ENCODE data around the gene CENPP.
A peak's percentile ranks its signal among the peaks of the same experiment; 100 is the strongest.

Gene CENPP

GRCh38 chr9:92480986-92481633 is 155.4 kb downstream of the CENPP start:
- peak; percentile 68 for DNase-seq (ENCODE audit: low read depth)

GRCh38 chr9:92482329-92482728 is 156.6 kb downstream of the CENPP start, which contains the start of gene ASPN:
Gene ASPN, minus strand, starts transcription at chr9:92482506.
- DNase-seq (ENCODE audit: low read depth): no peak

GRCh38 chr9:92482805-92483204 is 157.1 kb downstream of the CENPP start:
- DNase-seq (ENCODE audit: low read depth): no peak

GRCh38 chr9:92483627-92484545 is 158.1 kb downstream of the CENPP start:
- peak; percentile 54 for DNase-seq (ENCODE audit: low read depth)

- DNase-seq (ENCODE audit: low read depth): no peak
Measured at GRCh38 chr9:92484563-92484962, 158.8 kb downstream of the CENPP start.

GRCh38 chr9:92486371-92486770 is 160.6 kb downstream of the CENPP start:
- DNase-seq (ENCODE audit: low read depth): no peak

- DNase-seq (ENCODE audit: low read depth): peak; percentile 79
Measured at GRCh38 chr9:92488681-92489550, 163.2 kb downstream of the CENPP start.

GRCh38 chr9:92492781-92493401 is 167.1 kb downstream of the CENPP start:
- no peak for DNase-seq (ENCODE audit: low read depth)

- DNase-seq (ENCODE audit: low read depth): no peak
Measured at GRCh38 chr9:92493749-92494387, 168.1 kb downstream of the CENPP start.

GRCh38 chr9:92494856-92495255 is 169.1 kb downstream of the CENPP start:
- DNase-seq (ENCODE audit: low read depth): no peak

GRCh38 chr9:92496396-92497176 is 170.8 kb downstream of the CENPP start:
- no peak for DNase-seq (ENCODE audit: low read depth)

- no peak for DNase-seq (ENCODE audit: low read depth)
Measured at GRCh38 chr9:92499701-92500100, 173.9 kb downstream of the CENPP start.

- no peak for DNase-seq (ENCODE audit: low read depth)
Measured at GRCh38 chr9:92500725-92501124, 175.0 kb downstream of the CENPP start.

GRCh38 chr9:92501671-92502393 is 176.1 kb downstream of the CENPP start:
- peak; percentile 63 for DNase-seq (ENCODE audit: low read depth)

GRCh38 chr9:92503156-92503555 is 177.4 kb downstream of the CENPP start:
- no peak for DNase-seq (ENCODE audit: low read depth)

- DNase-seq (ENCODE audit: low read depth): no peak
Measured at GRCh38 chr9:92504881-92505280, 179.1 kb downstream of the CENPP start.

- peak; percentile 85 for DNase-seq (ENCODE audit: low read depth)
Measured at GRCh38 chr9:92506184-92506857, 180.6 kb downstream of the CENPP start.

- no peak for DNase-seq (ENCODE audit: low read depth)
Measured at GRCh38 chr9:92507005-92507404, 181.3 kb downstream of the CENPP start.

- DNase-seq (ENCODE audit: low read depth): no peak
Measured at GRCh38 chr9:92507496-92507895, 181.7 kb downstream of the CENPP start.

All from ELR (cell line).